Activated naive CD4-positive, alpha-beta T cell treated with anti-CD3 and anti-CD28 coated beads for 36 hours (primary cell): ENCODE results near the gene ADCY4. TPM values are rescaled to one million over a fixed set of nuclear protein-coding genes. Genes with fewer than 3 reads are reported as not detected.

Source experiments
- CTCF ChIA-PET: fragments of 350-600 bp; sonication (Branson Sonifier 250); formaldehyde crosslinking; loops from one replicate; lab custom pipeline; 2021; ENCODE audit warnings: antibody characterized with exemption; lab: Charles Lee
- DNase-seq: peaks from one replicate; pipeline ENCODE4 v3.0.0-alpha.2; 2020
- H3K27ac Mint-ChIP-seq: one replicate; pipeline ENCODE4 v1.8.0; 2021; ENCODE audit warnings: mild to moderate bottlenecking, mixed read lengths
- H3K27me3 Mint-ChIP-seq: one replicate; pipeline ENCODE4 v1.8.0; 2021; ENCODE audit warnings: low read depth, mixed read lengths
- H3K36me3 Mint-ChIP-seq: one replicate; pipeline ENCODE4 v1.8.0; 2021; ENCODE audit warnings: low read depth, mixed read lengths
- H3K4me1 Mint-ChIP-seq: one replicate; pipeline ENCODE4 v1.8.0; 2021; ENCODE audit warnings: low read depth, mixed read lengths
- H3K4me3 Mint-ChIP-seq: one replicate; pipeline ENCODE4 v1.8.0; 2021; ENCODE audit warnings: mild to moderate bottlenecking, moderate library complexity, mixed read lengths
- H3K9me3 Mint-ChIP-seq: one replicate; pipeline ENCODE4 v1.8.0; 2021; ENCODE audit warnings: mixed read lengths
- intact Hi-C: fragments of 100-400 bp; cut with micrococcal nuclease; formaldehyde crosslinking; loops from one replicate; pipeline ENCODE4 v1.15.1; 2023
- total RNA-seq, 2 experiments: library from RNA; stranded (reverse); gene quantifications; one replicate each; pipeline ENCODE4 v1.2.3, GENCODE V29; 2021

Gene ADCY4
- total RNA-seq, 2 experiments from 2014 or later = 1.6 to 2.4 TPM

DNA sequence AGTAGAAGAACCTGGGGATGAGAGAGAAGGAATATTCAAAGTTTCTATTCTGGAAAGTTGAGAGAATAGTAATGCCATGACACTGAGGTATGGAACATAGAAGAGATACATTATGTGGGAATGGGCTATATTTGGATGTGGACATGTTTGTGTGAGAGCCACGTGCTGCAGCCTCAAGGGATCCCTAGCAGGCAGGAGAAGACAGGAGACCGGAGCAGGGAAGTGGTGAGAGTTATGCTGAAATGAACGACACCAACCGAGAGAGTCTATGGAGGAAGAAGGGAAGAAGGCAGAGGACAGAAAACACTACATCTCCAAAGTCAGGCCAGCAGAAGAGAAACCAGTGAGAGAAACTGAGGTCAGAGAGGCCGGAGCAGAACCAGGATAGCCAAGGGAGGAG, 14.9 kb upstream of the ADCY4 start:
- Mint-ChIP-seq H3K27me3 (peaks cover 37% of the 10 kb centered on the region), H3K27ac (no peak overlapping the region), H3K36me3 (no peaks in the 10 kb centered on the region), H3K4me3 (no peak overlapping the region), H3K9me3 (no peaks in the 10 kb centered on the region), H3K4me1 (peaks cover 8% of the 10 kb centered on the region)
- intact Hi-C loops = no loop called here
- CTCF ChIA-PET = interaction anchor here (0.7 to 1.2 kb wide), 2 partner anchors 16 to 19 kb away, joined by 4 to 6 read pairs; no protein-coding TSS in a partner anchor
- no peak for DNase-seq

DNA sequence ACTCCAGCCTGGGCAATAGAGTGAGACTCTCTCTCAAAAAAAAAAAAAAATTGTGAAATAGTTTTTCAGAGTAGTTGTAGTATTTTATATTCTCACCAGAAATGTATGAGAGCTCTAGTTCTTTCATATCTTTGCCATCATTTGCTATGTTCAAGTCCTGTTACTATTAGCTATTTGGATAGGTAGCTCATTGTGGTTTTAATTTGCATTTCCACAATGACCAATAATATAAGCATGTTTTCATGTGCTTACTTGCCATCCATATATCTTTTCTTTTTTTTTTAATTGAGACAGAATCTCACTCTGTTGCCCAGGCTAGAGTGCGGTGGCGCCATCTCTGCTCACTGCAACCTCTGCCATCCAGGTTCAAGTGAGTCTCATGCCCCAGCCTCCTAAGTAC, 13.3 kb upstream of the ADCY4 start:
- Mint-ChIP-seq H3K9me3 (no peaks in the 10 kb centered on the region), H3K4me1 (no peaks in the 10 kb centered on the region), H3K27ac (no peak overlapping the region), H3K4me3 (no peak overlapping the region), H3K36me3 (no peaks in the 10 kb centered on the region), H3K27me3 (peaks cover 34% of the 10 kb centered on the region)
- DNase-seq = no peak
- intact Hi-C loops = no loop called here
- CTCF ChIA-PET = interaction anchor here (0.6 to 5.3 kb wide), 5 partner anchors 11 to 83 kb away, joined by 5 to 34 read pairs (median 8); partner anchors contain the start of genes ADCY4, CBLN3 and KHNYN

DNA sequence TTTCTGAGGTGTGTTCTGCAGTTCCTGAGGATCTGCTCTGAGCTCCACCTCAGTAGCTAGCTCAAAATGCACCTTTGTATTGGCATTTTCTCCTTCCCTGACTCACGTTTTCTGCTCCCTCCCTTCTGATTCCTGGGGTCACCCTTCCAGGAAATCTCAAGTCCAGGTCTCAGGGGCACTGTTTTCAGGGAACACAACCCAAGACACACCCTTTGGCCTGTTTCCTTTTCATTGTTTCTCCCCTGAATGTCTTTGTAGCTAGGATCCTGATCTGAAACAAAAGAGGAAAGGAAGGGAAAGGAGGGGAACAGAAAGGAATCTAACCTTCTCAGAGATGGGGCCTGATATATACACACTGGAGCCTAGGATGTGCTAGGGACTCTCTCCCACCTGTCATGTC, 12.3 kb upstream of the ADCY4 start:
- no peak for DNase-seq
- CTCF ChIA-PET = interaction anchor here (0.6 to 5.3 kb wide), 5 partner anchors 13 to 261 kb away, joined by 3 to 34 read pairs (median 4); partner anchors contain the start of genes ADCY4, CBLN3 and KHNYN
- intact Hi-C loops = no loop called here
- Mint-ChIP-seq H3K36me3 (no peaks in the 10 kb centered on the region), H3K27me3 (peaks cover 31% of the 10 kb centered on the region), H3K4me3 (no peak overlapping the region), H3K27ac (no peak overlapping the region), H3K9me3 (no peaks in the 10 kb centered on the region), H3K4me1 (no peaks in the 10 kb centered on the region)

DNA sequence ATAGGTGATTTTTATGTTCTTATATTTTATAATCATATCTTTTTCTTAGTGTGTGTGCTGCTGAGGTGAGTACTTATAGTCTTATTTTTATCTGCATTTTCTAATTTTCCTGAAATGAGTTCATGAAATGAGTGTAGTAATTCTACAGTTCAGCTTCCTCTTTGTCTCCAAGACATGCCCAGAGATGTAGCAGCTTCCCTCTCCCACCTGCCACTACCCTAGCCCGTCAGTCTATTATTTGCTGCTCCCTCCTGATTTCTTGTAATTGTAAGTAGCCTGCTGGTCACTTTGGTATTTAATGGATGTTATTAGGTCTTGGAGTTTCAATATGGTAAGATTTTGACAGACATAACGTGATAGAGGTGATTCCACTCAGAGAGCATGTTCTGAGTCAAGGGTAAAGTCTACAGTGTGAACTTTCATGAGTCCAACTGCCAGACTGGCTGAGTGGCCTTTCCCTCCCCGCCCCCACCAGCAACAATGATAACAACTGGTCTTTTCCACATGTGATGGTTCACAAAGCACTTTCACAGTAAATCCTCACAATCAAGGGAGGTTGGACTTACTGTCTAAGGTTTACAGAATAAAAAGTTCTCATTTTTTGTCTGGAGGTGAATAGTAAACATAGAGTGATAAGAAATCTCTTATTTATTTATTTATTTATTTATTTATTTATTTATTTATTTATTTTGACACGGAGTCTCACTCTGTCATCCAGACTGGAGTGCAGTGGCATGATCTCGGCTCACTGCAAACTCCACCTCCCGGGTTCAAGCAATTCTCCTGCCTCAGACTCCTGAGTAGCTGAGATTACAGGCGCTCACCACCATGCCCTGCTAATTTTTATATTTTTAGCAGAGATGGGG, 9.2 kb upstream of the ADCY4 start:
- H3K9me3 Mint-ChIP-seq = no peaks in the 10 kb centered on the region

DNA sequence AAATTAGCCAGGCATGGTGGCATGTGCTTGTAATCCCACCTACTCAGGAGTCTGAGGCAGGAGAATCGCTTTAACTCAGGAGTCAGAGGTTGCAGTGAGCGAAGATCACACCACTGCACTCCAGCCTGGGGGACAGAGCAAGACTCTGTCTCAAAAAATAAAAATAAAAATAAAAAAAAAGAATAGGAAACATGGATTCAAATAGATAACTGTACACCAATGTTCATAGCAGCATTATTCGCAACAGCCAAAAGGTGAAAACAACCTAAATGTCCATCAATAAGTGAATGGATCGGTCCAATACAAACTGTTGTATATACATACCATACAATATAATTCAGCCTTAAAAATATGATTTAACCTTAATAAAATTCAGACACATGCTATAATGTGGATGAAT, 8.0 kb upstream of the ADCY4 start:
- Mint-ChIP-seq H3K27ac (no peak overlapping the region), H3K9me3 (no peaks in the 10 kb centered on the region), H3K27me3 (peaks cover 8% of the 10 kb centered on the region), H3K4me1 (peaks cover 19% of the 10 kb centered on the region), H3K4me3 (no peak overlapping the region), H3K36me3 (no peaks in the 10 kb centered on the region)
- no peak for DNase-seq
- CTCF ChIA-PET = interaction anchor here (1.2 to 1.4 kb wide), 2 partner anchors 9 to 23 kb away, joined by 3 to 8 read pairs; no protein-coding TSS in a partner anchor
- intact Hi-C loops = no loop called here

More for the DNA sequence above, 9.2 kb upstream of the ADCY4 start:
- intact Hi-C loops = no loop called here
- DNase-seq = no peak
- peaks cover 10% of the 10 kb centered on the region for H3K4me1 Mint-ChIP-seq
- H3K27ac Mint-ChIP-seq = no peak overlapping the region
- CTCF ChIA-PET = interaction anchor here (1.2 to 5.3 kb wide), 4 partner anchors 10 to 92 kb away, joined by 3 to 34 read pairs (median 12); partner anchors contain the start of genes ADCY4, CBLN3 and KHNYN
- no peaks in the 10 kb centered on the region for H3K36me3 Mint-ChIP-seq
- H3K4me3 Mint-ChIP-seq = no peak overlapping the region
- peaks cover 8% of the 10 kb centered on the region for H3K27me3 Mint-ChIP-seq

DNA sequence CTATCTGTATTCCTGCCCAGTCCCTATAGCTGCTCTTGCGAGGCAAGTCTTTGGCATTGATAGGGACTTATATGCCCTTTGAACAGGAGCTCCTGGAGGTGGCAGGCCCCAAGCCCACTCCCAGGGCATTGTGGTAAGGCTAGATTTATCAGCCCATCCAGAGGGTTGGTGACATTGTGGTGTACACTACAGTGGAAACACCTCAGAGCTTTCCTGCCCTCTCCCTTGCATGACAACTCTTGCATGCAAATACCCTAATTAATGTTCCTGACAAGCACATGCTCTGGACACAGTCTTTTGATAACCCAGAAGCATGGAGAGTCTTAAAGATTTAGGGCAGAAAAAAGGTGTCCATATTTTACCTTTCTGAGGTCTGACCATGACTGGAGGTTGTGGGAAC, 5.7 kb upstream of the ADCY4 start:
- CTCF ChIA-PET = interaction anchor here (1.0 to 25.1 kb wide), 7 partner anchors 9 to 125 kb away, joined by 3 to 617 read pairs (median 5); partner anchors contain the start of genes CBLN3, KHNYN and MDP1
- H3K9me3 Mint-ChIP-seq = no peaks in the 10 kb centered on the region
- H3K27ac Mint-ChIP-seq = no peak overlapping the region
- intact Hi-C loops = loop anchor here (1.0 to 2.0 kb wide), 2 partner anchors 26 to 90 kb away; no protein-coding TSS in a partner anchor
- peaks cover 19% of the 10 kb centered on the region for H3K4me1 Mint-ChIP-seq
- peaks cover 8% of the 10 kb centered on the region for H3K27me3 Mint-ChIP-seq
- DNase-seq = no peak
- H3K36me3 Mint-ChIP-seq = peaks cover 2% of the 10 kb centered on the region
- H3K4me3 Mint-ChIP-seq = no peak overlapping the region

DNA sequence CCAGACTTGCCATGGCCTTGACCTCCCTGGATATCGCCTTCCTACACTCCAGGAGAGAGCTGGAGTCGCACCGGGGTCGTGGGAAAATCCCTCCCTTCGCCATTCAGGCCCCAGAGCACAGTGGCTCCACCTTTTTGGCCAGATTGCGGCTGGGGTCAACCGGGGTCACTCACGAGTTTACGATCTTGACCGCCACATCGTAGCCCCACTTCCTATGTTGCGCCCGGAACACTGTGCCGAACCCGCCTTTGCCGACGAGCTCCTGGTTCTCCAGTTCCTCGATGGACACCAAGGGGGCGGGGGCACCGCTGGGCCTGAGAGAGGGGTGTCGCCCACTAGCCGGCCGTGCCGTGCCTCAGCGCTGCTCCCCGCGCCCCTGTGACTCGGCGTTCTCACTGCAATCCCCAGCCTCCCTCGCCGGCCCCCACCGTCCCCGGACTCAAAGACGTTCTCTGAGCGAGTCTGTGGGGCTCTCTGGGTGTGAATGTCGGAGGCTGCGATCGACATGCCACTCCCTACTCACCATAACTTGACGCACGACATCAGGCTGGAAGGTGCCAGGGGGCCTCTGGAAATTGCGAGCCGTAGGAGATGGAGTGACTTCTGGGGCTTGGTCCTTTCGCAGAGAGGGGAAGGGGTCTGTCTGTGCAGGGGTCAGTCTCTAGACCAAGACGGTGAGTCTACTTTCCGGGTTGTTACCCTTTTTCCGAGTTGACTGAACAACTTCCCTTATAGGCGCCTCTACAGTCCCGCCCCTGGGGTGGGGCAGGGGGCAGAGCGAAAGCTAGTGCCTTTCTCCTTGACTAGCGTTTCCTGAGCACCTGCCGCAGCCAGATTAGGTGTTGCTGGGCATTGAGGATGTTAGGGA, 4.6 kb upstream of the ADCY4 start, which contains the start of gene RIPK3:
RIPK3 (minus strand) TSS at position 708 of the 868 bp plus-strand sequence; CDS start at position 543, 165 bp downstream.
- peaks cover 7% of the 10 kb centered on the region for H3K36me3 Mint-ChIP-seq
- peak within 1 kb of the TSS; percentile 67 for H3K27ac Mint-ChIP-seq
- DNase-seq = peak; percentile 84
- no peaks in the 10 kb centered on the region for H3K9me3 Mint-ChIP-seq
- peaks cover 11% of the 10 kb centered on the region for H3K27me3 Mint-ChIP-seq
- H3K4me3 Mint-ChIP-seq = peak within 1 kb of the TSS; percentile 89
- CTCF ChIA-PET = interaction anchor here (0.7 to 25.1 kb wide), 10 partner anchors 8 to 124 kb away, joined by 3 to 617 read pairs (median 4); partner anchors contain the start of genes CBLN3, CIDEB, KHNYN and MDP1
- peaks cover 26% of the 10 kb centered on the region for H3K4me1 Mint-ChIP-seq
- intact Hi-C loops = loop anchor here (1.0 to 10.0 kb wide), 3 partner anchors 27 to 815 kb away; no protein-coding TSS in a partner anchor

DNA sequence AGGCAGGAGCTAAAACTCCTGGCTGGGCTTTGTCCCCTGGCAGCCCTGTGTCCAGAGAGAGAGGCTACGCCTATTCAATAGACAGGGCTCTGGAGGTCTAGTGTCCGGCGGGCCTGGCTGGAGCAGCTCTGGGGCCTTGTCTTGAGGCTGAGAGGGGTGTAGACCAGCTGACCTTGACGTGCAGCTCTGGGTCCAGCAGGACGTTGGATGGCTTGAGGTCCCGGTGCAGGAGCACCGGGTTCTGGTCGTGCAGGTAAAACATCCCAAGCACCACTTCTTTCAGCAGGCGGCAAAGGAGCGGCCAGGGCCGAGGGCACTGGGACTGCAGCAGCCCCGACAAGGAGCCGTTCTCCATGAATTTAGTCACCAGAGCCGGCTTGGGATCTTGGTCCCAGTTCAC, 4.0 kb upstream of the ADCY4 start:
- Mint-ChIP-seq H3K4me1 (peaks cover 28% of the 10 kb centered on the region), H3K27ac (no peak overlapping the region), H3K27me3 (peaks cover 15% of the 10 kb centered on the region), H3K9me3 (no peaks in the 10 kb centered on the region), H3K36me3 (peaks cover 7% of the 10 kb centered on the region), H3K4me3 (peak overlapping the region; percentile 89)
- intact Hi-C loops = loop anchor here (10.0 kb wide), 1 partner anchor 816 kb away; no protein-coding TSS in a partner anchor
- CTCF ChIA-PET = interaction anchor here (0.7 to 25.1 kb wide), 5 partner anchors 12 to 103 kb away, joined by 3 to 617 read pairs (median 3); partner anchors contain the start of genes CBLN3, CIDEB and KHNYN
- DNase-seq = no peak

DNA sequence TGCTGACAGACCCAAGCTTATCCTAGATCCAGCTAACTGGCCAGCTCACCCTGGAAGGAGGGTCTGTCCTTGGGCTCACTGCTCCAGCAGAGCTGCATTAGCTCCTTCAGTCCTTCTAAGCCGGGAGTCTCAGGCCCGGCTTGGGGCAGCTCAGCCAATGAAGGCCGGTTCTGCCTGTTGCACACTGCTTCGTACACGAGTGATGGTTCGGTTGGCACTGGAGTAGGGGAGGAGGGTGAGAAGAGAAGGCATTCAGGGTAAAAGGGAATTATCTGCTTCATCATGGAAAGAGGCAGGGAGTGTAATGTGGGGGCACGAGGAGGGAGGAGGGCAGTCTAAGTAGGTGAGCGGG, 2.9 kb upstream of the ADCY4 start:
- Mint-ChIP-seq H3K4me3 (peak overlapping the region; percentile 13), H3K9me3 (no peaks in the 10 kb centered on the region), H3K27ac (peak overlapping the region; percentile 44), H3K36me3 (peaks cover 7% of the 10 kb centered on the region), H3K27me3 (peaks cover 19% of the 10 kb centered on the region), H3K4me1 (peaks cover 35% of the 10 kb centered on the region)
- no peak for DNase-seq
- intact Hi-C loops = loop anchor here (10.0 kb wide), 1 partner anchor 817 kb away; no protein-coding TSS in a partner anchor
- CTCF ChIA-PET = interaction anchor here (0.9 to 25.1 kb wide), 8 partner anchors 9 to 96 kb away, joined by 3 to 617 read pairs (median 4); partner anchors contain the start of genes CBLN3, CIDEB, KHNYN and TINF2

DNA sequence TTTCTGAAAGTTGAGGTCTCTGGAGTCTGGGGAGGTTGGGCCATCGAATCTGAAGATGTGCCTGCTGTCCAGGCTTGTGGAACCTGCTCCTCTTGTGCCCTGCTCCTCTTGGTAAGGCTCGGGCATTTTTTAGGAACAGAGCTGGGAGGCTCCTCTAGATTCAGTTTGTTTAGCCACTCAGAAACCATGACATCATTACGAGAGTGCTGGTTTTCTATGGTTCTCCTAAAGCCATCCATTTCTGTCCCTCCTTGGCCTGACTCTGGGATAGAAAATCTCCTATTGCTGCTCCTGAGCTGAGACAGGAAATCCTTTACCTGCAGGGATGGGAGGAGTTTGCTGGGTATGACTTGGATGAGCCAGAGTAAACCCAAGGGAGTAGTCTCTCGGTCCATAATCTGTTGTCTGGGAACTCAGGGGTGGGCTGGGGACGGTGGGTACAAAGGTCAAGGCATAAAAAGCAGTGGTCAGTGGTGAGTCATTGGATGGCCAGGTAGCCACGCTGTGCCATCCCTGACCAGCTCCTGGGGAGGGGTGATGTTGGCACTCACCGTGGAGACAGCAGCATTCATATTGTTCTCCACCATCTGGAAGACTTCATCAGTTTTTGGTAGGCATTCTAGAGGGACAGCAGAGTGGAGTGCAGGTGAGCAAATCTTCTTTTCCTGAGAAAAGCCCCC, 2.4 kb upstream of the ADCY4 start:
- DNase-seq = no peak
- intact Hi-C loops = loop anchor here (10.0 kb wide), 1 partner anchor 818 kb away; no protein-coding TSS in a partner anchor
- Mint-ChIP-seq H3K36me3 (peaks cover 7% of the 10 kb centered on the region), H3K4me1 (peaks cover 39% of the 10 kb centered on the region), H3K27me3 (peaks cover 20% of the 10 kb centered on the region), H3K9me3 (no peaks in the 10 kb centered on the region), H3K4me3 (no peak overlapping the region), H3K27ac (no peak overlapping the region)
- CTCF ChIA-PET = interaction anchor here (0.9 to 25.1 kb wide), 10 partner anchors 8 to 102 kb away, joined by 3 to 617 read pairs (median 4); partner anchors contain the start of genes CBLN3, CIDEB, KHNYN and TINF2
